HepG2 (cell line): ENCODE data around the gene LCLAT1. TPM values are rescaled to one million over a fixed set of nuclear protein-coding genes. Genes with fewer than 3 reads are reported as not detected.

Experiments
- ATAC-seq: fragments of 200-7000 bp; cut with Tn5 transposase; 3 replicates; pipeline ENCODE4 v1.9.1; 2020; ENCODE audit warnings: mild to moderate bottlenecking, moderate library complexity
- BruUV-seq: library from RNA; stranded (reverse); fragments of 400-500 nt; replicated peaks from 2 replicates; lab custom pipeline; 2021; lab: Mats Ljungman, UMichigan
- CTCF ChIA-PET: fragments of 300-600 bp; formaldehyde crosslinking; extraction: SDS; loops from one replicate; lab custom pipeline; 2021; ENCODE audit warnings: low total read pairs, inconsistent platforms, low intra/inter-chr PET ratio; lab: Yijun Ruan, JAX
- POLR2A ChIA-PET: fragments of 350-600 bp; sonication (Branson Sonifier 250); formaldehyde crosslinking; loops from one replicate; lab custom pipeline; 2020; ENCODE audit warnings: antibody characterized with exemption, inconsistent platforms; lab: Yijun Ruan, JAX
- DNase-seq: peaks from one replicate; pipeline ENCODE4 v3.0.0-alpha.2; 2015; ENCODE audit warnings: low spot score
- FAIRE-seq: peaks from 3 replicates; lab custom pipeline; 2011; peaks lifted over from hg19 to GRCh38; lab: Jason Lieb, UNC
- H2AFZ ChIP-seq: one replicate; pipeline ENCODE4 v1.6.1; 2011; ENCODE audit warnings: low read length, inconsistent platforms
- H3K27ac ChIP-seq: fragments of 300-600 bp; 3 replicates; pipeline ENCODE4 v1.8.0; 2011; ENCODE audit warnings: mixed run types, mild to moderate bottlenecking, mixed read lengths, low read length, inconsistent platforms; ENCODE audit not compliant: insufficient read depth; ENCODE audit errors: extremely low read length
- H3K27me3 ChIP-seq, 2 experiments: fragments of 200-600 bp in 1 of 2; 2 replicates in 1 of 2; 3 replicates in 1 of 2; pipeline versions ENCODE4 v1.6.0 to v1.8.0; 2011; ENCODE audit warnings: low read length in 2 of 2, mild to moderate bottlenecking in 2 of 2, moderate library complexity in 2 of 2, inconsistent platforms in 1 of 2; ENCODE audit not compliant: insufficient read depth in 2 of 2, control insufficient read depth in 1 of 2
- H3K36me3 ChIP-seq, 2 experiments: fragments of 200-600 bp in 1 of 2; replicated peaks in 1 of 2; 2 replicates in 1 of 2; 3 replicates in 1 of 2; pipeline versions ENCODE4 v1.5.1 to v1.8.0; 2011; ENCODE audit warnings: low read length in 2 of 2, inconsistent platforms in 1 of 2; ENCODE audit not compliant: insufficient read depth in 2 of 2, control insufficient read depth in 1 of 2
- H3K4me1 ChIP-seq: 2 replicates; pipeline ENCODE4 v1.5.1; 2012; ENCODE audit warnings: low read length, inconsistent platforms; ENCODE audit not compliant: insufficient read depth
- H3K4me2 ChIP-seq: 2 replicates; pipeline ENCODE4 v1.6.0; 2011; ENCODE audit warnings: low read depth, low read length, inconsistent platforms
- H3K4me3 ChIP-seq, 3 experiments: fragments of 200-600 bp in 1 of 3; sonication (generic), shearing (Covaris generic) in 1 of 3; replicated peaks in 1 of 3; 2 replicates each; pipeline ENCODE4 v1.5.1; 2011 to 2016; ENCODE audit warnings: low read length in 3 of 3, inconsistent platforms in 2 of 3, low read depth in 2 of 3, mild to moderate bottlenecking in 2 of 3, control low read depth in 1 of 3, mixed read lengths in 1 of 3; ENCODE audit not compliant: insufficient read depth in 1 of 3
- H3K79me2 ChIP-seq: one replicate; pipeline ENCODE4 v1.6.1; 2011; ENCODE audit warnings: low read length, inconsistent platforms; ENCODE audit not compliant: insufficient read depth
- H3K9ac ChIP-seq: 2 replicates; pipeline ENCODE4 v1.6.0; 2011; ENCODE audit warnings: mild to moderate bottlenecking, low read depth, low read length, inconsistent platforms; ENCODE audit not compliant: insufficient read depth
- H3K9me3 ChIP-seq: 2 replicates; pipeline ENCODE4 v1.5.1; 2012; ENCODE audit warnings: mild to moderate bottlenecking, low read length
- H4K20me1 ChIP-seq: 2 replicates; pipeline ENCODE4 v1.6.0; 2011; ENCODE audit warnings: inconsistent platforms, mild to moderate bottlenecking, low read length, moderate library complexity; ENCODE audit not compliant: insufficient read depth
- ATM ChIP-seq: fragments of 450-650 bp; IDR thresholded peaks from 2 replicates; pipeline ENCODE4 v1.7.1; 2017; ENCODE audit warnings: mild to moderate bottlenecking, borderline replicate concordance
- BRD4 ChIP-seq: sonication (generic); formaldehyde crosslinking; IDR thresholded peaks from 2 replicates; pipeline ENCODE4 v1.4.0; 2020; ENCODE audit warnings: missing genetic modification reagents
- CHD4 ChIP-seq: fragments of 200-600 bp; sonication (generic); IDR thresholded peaks from 2 replicates; pipeline ENCODE4 v1.7.0; 2017; ENCODE audit warnings: mild to moderate bottlenecking, low read length, borderline replicate concordance
- EHMT2 ChIP-seq: fragments of 200-600 bp; sonication (generic); IDR thresholded peaks from 2 replicates; pipeline ENCODE4 v1.7.0; 2017; ENCODE audit warnings: antibody characterized with exemption, low read depth, low read length, borderline replicate concordance
- ELF4 ChIP-seq: sonication (generic); formaldehyde crosslinking; IDR thresholded peaks from 2 replicates; pipeline ENCODE4 v1.5.0; 2020; ENCODE audit warnings: missing genetic modification reagents, mild to moderate bottlenecking, moderate library complexity, borderline replicate concordance
- HIC2 ChIP-seq: sonication (generic); formaldehyde crosslinking; IDR thresholded peaks from 2 replicates; pipeline ENCODE4 v1.9.0; 2022; ENCODE audit warnings: low read depth, missing genetic modification reagents
- HIVEP1 ChIP-seq: sonication (generic); formaldehyde crosslinking; IDR thresholded peaks from 2 replicates; pipeline ENCODE4 v1.4.0; 2020; ENCODE audit warnings: mild to moderate bottlenecking, missing genetic modification reagents
- HOXA5 ChIP-seq: sonication (generic); formaldehyde crosslinking; IDR thresholded peaks from 2 replicates; pipeline ENCODE4 v1.4.0; 2020; ENCODE audit warnings: missing genetic modification reagents
- KAT7 ChIP-seq: IDR thresholded peaks from 2 replicates; pipeline ENCODE4 v1.6.1; 2018; ENCODE audit warnings: borderline replicate concordance, missing compliant biosample characterization
- PITX1 ChIP-seq: sonication (generic); formaldehyde crosslinking; IDR thresholded peaks from 2 replicates; pipeline ENCODE4 v1.5.1; 2020; ENCODE audit warnings: mild to moderate bottlenecking, missing genetic modification reagents
- RAD21 ChIP-seq: fragments of 450-650 bp; formaldehyde crosslinking; IDR thresholded peaks from 2 replicates; pipeline ENCODE4 v1.5.0; 2020; ENCODE audit warnings: mild to moderate bottlenecking
- RBM39 ChIP-seq: fragments of 200-400 bp; formaldehyde crosslinking; IDR thresholded peaks from one replicate; pipeline ENCODE4 v1.6.1; 2018; ENCODE audit warnings: antibody characterized with exemption, mild to moderate bottlenecking, low read depth, low read length; ENCODE audit not compliant: poor library complexity, severe bottlenecking
- SMAD3 ChIP-seq: sonication (generic); formaldehyde crosslinking; IDR thresholded peaks from 2 replicates; pipeline ENCODE4 v1.4.0; 2020; ENCODE audit warnings: missing genetic modification reagents
- ZBTB7B ChIP-seq: sonication (generic); formaldehyde crosslinking; IDR thresholded peaks from 2 replicates; pipeline ENCODE4 v1.4.0; 2020; ENCODE audit warnings: missing genetic modification reagents
- ZNF292 ChIP-seq: sonication (generic); formaldehyde crosslinking; IDR thresholded peaks from 2 replicates; pipeline ENCODE4 v1.8.1; 2022; ENCODE audit warnings: mild to moderate bottlenecking, low read depth, missing genetic modification reagents, borderline replicate concordance
- ZNF3 ChIP-seq: IDR thresholded peaks from 2 replicates; pipeline ENCODE4 v1.7.0; 2017; ENCODE audit warnings: inconsistent platforms
- ZNF441 ChIP-seq: sonication (generic); formaldehyde crosslinking; IDR thresholded peaks from 2 replicates; pipeline ENCODE4 v1.7.0; 2021; ENCODE audit warnings: missing genetic modification reagents, borderline replicate concordance
- ZNF691 ChIP-seq: sonication (generic); formaldehyde crosslinking; IDR thresholded peaks from 2 replicates; pipeline ENCODE4 v1.4.0; 2020; ENCODE audit warnings: missing genetic modification reagents, low read depth, mild to moderate bottlenecking, borderline replicate concordance
- ZNF780A ChIP-seq: sonication (generic); formaldehyde crosslinking; IDR thresholded peaks from 2 replicates; pipeline ENCODE4 v1.8.0; 2022; ENCODE audit warnings: mild to moderate bottlenecking, missing genetic modification reagents, moderate library complexity
- WGBS: methylation state at CpG from one replicate; pipeline ENCODE4 v1.1.6; 2017; ENCODE audit warnings: low lambda C conversion rate; 5-methylcytosine and 5-hydroxymethylcytosine counted together
- in situ Hi-C: cut with HindIII; loops from 2 replicates; pipeline ENCODE4 v1.10.0; 2017; ENCODE audit warnings: low pct_unique_long_range_greater_than_20kb; ENCODE audit not compliant: extremely low pct_ligation_motif_present
- intact Hi-C: fragments of 100-400 bp; cut with micrococcal nuclease; formaldehyde crosslinking; loops from one replicate; pipeline ENCODE4 v1.10.0; 2022; ENCODE audit not compliant: unreplicated experiment
- polyA plus RNA-seq, 8 experiments: library from polyadenylated mRNA; depleted of rRNA in 3 of 8; stranded (reverse) in 7 of 8; unstranded in 1 of 8; fragments of >200 nt; fragmentation: Illumina TruSeq in 4 of 8; extraction: Trizol in 4 of 8; gene quantifications; 2 replicates each; pipeline versions ENCODE4 v1.2.1 to v1.2.3, GENCODE V29; 2011 to 2016; ENCODE audit warnings: low read depth in 4 of 8, missing spikeins in 1 of 8, mixed read lengths in 1 of 8; ENCODE audit not compliant: insufficient read depth in 1 of 8
- total RNA-seq, 5 experiments: library from RNA; depleted of rRNA; stranded (reverse); fragments of >200 nt; fragmentation: Illumina TruSeq; extraction: Trizol; gene quantifications; 2 replicates each; pipeline ENCODE4 v1.2.3, GENCODE V29; 2016; ENCODE audit warnings: low read depth in 1 of 5

The LCLAT1 gene
- total and polyA plus RNA-seq, 2 of the 13 experiments (the other 11 are each of a cell fraction or from before 2014, with no cell fraction given): 18.0 to 28.0 TPM

GRCh38 chr2:30465171-30465545 is 18.1 kb downstream of the LCLAT1 start:
- no peak for FAIRE-seq
- in situ Hi-C loops: no loop called here
- no peak overlapping the region for H2AFZ ChIP-seq
- H3K4me1 ChIP-seq: peaks cover 28% of the 10 kb centered on the region
- 0 out of 2 replicates have a peak, but pooled peaks have one; percentile 5 for TF ChIP-seq SMAD3 (CRISPR knock-in tag)
- 0 out of 2 replicates have a peak, but pooled peaks have one; percentile 13 for TF ChIP-seq KAT7 (CRISPR knock-in tag)
- 0 out of 2 replicates have a peak, but pooled peaks have one; percentile 6 for TF ChIP-seq ELF4 (CRISPR knock-in tag)
- no peak for TF ChIP-seq CHD4
- TF ChIP-seq, all 625 proteins: peak for 3
- Histone ChIP-seq H3K36me3 (no peaks in the 10 kb centered on the region), H4K20me1 (no peaks in the 10 kb centered on the region), H3K4me2 (peak overlapping the region; percentile 59), H3K9ac (peak overlapping the region; percentile 39), H3K9me3 (no peaks in the 10 kb centered on the region), H3K79me2 (peaks cover 76% of the 10 kb centered on the region), H3K4me3 (peak overlapping the region in 1 of 3 experiments; percentile 26; a peak in 1 of 6 replicates), H3K27ac (peak overlapping the region; percentile 60), H3K27me3 (no peaks in the 10 kb centered on the region)
- POLR2A ChIA-PET: interaction anchor here (1.1 kb wide), 1 partner anchor 18 kb away, joined by 3 read pairs; the partner anchor contains the start of gene LCLAT1
- 77% methylated on average over 3 of the region's 3 CpGs for WGBS
- intact Hi-C loops: no loop called here
- CTCF ChIA-PET: no interaction called here
- no peak for DNase-seq
- peak; percentile 78 for ATAC-seq
- BruUV-seq: no TSS peak

GRCh38 chr2:30466216-30466615 is 19.2 kb downstream of the LCLAT1 start:
- Histone ChIP-seq H4K20me1 (no peaks in the 10 kb centered on the region), H2AFZ (no peak overlapping the region), H3K79me2 (peaks cover 70% of the 10 kb centered on the region), H3K9ac (no peak overlapping the region), H3K4me2 (no peak overlapping the region), H3K36me3 (no peaks in the 10 kb centered on the region), H3K4me3 (no peak overlapping the region), H3K27me3 (no peaks in the 10 kb centered on the region), H3K4me1 (peaks cover 33% of the 10 kb centered on the region), H3K27ac (no peak overlapping the region), H3K9me3 (no peaks in the 10 kb centered on the region)
- CTCF ChIA-PET: no interaction called here
- no peak for DNase-seq
- ATAC-seq: no peak
- POLR2A ChIA-PET: no interaction called here
- WGBS: 29% methylated on average over 1 of the region's 1 CpG
- intact Hi-C loops: no loop called here
- in situ Hi-C loops: no loop called here
- no TSS peak for BruUV-seq
- no peak for FAIRE-seq
- TF ChIP-seq ZBTB7B (no peak), RAD21 (CRISPR knock-in tag) (no peak), EHMT2 (no peak), ATM (no peak), HIC2 (CRISPR knock-in tag) (no peak), ZNF441 (CRISPR knock-in tag) (no peak), PITX1 (CRISPR knock-in tag) (no peak), ZNF292 (CRISPR knock-in tag) (no peak), HIVEP1 (no peak), BRD4 (CRISPR knock-in tag) (no peak), ZNF691 (no peak), HOXA5 (no peak), ZNF3 (CRISPR knock-in tag) (no peak), RBM39 (no peak), ZNF780A (CRISPR knock-in tag) (no peak)
